NCI-H2196 treated with DMSO at 0.1 percent for 48 hours (cell line): Measurements from ENCODE around the gene CALHM4.
"Not testable (repeated sequence)": the region's sequence is repeated elsewhere in the genome, so short reads cannot be mapped to it uniquely, and the experiment has no call there.

Experiments used
- DNase-seq: peaks from one replicate; lab custom pipeline; 2025; ENCODE audit not compliant: unreplicated experiment; lab: John Stamatoyannopoulos, UW

CALHM4 gene

GRCh38 chr6:116572162-116572561, 18.6 kb downstream of the CALHM4 start:
- no peak for DNase-seq

- DNase-seq: no peak
Measured at GRCh38 chr6:116575227-116575626, 21.7 kb downstream of the CALHM4 start.

DNA sequence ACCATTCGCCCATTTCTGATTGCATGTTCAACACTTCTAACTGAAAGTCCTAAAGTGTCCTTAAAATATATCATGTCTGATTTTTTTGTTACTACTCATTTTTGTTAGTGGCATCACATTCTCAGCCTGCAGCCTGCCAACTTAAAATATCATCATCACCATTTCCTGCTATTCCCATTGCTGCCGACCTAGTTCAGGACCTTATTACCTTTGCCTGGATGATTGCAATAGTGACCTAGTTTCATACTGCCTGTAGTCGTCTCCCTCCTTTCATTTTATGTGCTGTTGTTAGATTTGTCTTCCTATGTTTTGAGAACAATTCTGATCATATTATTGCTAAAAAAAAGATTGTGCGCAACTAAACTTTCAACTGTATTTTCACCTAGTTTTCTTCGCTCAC, 23.9 kb downstream of the CALHM4 start:
- no peak for DNase-seq

DNA sequence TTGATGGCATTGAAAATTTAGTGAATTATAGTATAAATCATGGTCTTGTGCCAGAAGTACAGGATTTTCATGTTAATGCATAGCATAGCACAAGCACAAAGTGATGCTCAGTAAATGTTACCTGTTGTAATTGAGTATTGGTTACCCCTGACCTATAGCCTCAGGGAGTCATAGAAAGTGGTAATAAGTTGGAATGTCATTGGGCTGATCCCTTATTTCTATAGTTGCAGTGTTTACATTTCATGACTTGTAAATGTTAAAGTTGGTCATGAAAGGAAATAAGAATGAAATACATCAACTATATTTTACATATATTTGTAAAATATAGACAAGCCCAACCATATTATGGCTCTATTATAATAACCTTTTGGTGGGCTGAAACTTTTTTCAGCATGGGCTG, 24.8 kb downstream of the CALHM4 start:
- no peak for DNase-seq

DNA sequence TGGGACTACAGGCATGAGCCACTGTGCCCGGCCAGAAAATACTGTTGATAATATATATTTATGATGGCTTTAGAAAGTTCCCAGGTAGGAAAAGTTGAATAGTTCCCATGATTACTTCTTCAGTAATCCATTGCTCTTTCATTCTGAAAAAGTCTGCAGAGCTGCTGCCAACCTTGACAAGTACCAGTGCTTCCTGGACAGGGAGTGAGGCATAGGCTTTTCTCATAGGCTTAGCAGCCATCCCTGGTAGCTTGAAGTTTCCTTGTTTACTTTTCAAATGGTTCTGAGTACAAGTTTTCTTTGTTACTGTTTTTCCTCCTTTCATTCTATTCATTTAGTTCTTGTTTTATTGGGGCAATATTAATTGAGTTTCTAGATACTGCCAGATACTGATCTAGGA, 25.6 kb downstream of the CALHM4 start:
- no peak for DNase-seq

- DNase-seq: no peak
Measured at GRCh38 chr6:116580198-116580597, 26.6 kb downstream of the CALHM4 start.

GRCh38 chr6:116586276-116586675, 32.7 kb downstream of the CALHM4 start:
- DNase-seq: no peak

DNA sequence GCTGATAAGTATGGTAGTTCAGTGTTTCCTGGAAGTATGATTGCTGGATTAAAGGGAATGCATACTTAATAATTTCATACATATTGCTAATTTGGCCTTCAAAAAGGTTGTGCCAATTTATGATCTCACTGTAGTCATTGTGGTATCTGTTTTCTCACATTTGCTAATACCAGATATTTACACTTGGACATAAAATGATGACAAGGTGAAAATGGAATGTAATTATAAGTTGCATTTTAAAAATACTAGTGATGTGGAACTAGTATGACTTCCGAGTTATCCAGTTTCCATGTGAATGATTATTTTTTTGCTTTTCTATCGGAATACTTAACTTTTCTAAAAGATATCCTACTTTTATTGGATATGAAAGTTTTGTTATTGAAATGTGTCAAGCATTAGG, 33.2 kb downstream of the CALHM4 start:
- no peak for DNase-seq

DNA sequence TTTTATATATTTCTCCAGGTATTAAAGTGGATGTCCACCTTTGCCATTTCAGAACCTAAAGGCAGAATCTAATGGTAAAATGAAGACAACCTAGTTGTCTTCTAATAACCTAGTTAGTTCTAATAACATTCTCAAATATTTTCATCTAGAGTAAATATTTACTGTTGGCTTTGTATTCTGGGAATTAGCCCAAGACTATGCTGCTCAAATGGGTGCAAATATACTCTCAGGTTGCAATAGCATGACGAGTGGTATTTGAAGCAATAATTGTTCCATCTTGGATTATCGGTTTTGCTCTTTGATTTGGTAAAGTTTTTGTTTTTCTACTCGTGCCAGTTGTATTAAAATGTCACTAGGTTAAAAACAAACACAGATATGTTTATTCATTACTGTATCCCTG, 41.7 kb downstream of the CALHM4 start:
- no peak for DNase-seq

DNA sequence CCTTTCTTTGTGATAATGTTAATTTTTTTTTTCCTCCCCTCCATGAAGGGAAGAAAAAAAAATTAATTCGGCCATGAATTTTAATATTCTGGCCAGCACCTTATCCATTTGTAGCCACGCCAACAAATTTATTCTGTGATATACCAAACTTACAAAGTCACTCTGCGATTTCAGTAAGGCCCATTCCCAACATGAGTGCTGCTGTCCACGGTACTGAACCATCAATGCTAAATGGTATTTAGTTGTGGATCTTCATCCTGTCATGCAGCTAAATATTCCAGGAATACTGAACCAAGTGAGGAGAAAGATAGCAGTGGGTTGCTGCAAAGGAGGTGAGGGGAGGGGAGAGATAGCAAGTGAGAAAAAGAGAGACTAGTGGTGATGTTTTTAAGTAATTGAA, 43.3 kb downstream of the CALHM4 start:
- DNase-seq: no peak

DNA sequence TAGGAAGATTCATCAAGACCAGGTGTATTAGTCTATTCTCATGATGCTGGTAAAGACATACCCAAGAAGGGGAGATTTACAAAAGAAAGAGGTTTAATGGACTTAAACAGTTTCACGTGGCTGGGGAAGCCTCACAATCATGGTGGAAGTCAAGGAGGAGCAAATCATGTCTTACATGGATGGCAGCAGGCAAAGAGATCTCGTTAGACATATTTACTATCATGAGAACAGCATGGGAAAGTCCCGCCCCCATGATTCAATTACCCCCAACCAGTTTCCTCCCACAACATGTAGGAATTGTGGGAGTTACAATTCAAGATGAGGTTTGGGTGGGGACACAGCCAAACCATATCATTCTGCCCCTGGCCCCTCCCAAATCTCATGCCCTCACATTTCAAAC, 50.4 kb downstream of the CALHM4 start:
- DNase-seq: not testable (repeated sequence)

DNA sequence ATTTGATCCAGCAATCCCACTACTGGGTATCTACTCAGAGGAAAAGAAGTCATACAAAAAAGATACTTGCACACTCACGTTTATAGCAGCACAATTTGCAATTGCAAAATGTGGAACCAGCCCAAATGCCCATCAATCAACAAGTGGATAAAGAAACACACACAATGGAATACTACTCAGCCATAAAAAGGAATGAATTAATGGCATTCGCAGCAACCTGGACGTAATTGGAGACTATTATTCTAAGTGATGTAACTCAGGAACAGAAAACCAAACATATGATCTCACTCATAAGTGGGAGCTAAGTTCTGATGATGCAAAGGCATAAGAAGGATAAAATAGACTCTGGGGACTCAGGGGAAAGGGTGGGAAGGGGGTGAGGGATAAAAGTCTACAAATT, 51.3 kb downstream of the CALHM4 start:
- DNase-seq: not testable (repeated sequence)

GRCh38 chr6:116605935-116606334, 52.4 kb downstream of the CALHM4 start:
- no peak for DNase-seq
